Muscle of back (tissue), 11 donors: Measurements from ENCODE around the gene ILKAP. TPM values are rescaled to one million over a fixed set of nuclear protein-coding genes. Genes with fewer than 3 reads are reported as not detected.

ENCODE experiments used
- DNase-seq, 3 donors: peaks; one replicate each; pipeline versions ENCODE4 v3.0.0 to v3.0.0-alpha.2; 2013
- polyA plus RNA-seq, 10 donors: library from polyadenylated mRNA; unstranded; fragments of 120-200 nt; gene quantifications; one replicate each; pipeline ENCODE4 v1.2.1, GENCODE V29; 2013; ENCODE audit not compliant: insufficient read length in 10 of 10

The ILKAP gene
- polyA plus RNA-seq, 10 donors: 27.6 to 45.1 (median 31.7) TPM

DNA sequence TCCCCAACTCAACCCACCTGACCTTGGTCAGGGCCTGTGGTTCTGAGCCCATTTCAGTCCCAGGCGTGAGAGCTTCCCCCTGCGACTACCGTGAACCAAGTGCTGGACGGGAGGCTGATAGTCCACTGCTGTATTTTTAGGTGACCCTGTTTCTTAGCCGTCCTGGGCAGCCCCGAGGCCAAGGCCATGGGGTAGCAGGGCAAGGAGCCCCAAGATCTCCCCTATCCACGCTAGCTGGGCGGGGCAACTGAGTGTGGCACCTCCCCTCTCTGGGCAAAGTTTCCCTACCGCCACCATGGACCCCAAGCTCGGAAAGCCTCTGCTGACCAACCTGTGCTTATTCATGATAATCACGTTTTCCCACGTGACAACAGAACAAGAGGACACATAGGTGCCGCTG is 65.6 kb downstream of the ILKAP start:
- DNase-seq: no peak

DNA sequence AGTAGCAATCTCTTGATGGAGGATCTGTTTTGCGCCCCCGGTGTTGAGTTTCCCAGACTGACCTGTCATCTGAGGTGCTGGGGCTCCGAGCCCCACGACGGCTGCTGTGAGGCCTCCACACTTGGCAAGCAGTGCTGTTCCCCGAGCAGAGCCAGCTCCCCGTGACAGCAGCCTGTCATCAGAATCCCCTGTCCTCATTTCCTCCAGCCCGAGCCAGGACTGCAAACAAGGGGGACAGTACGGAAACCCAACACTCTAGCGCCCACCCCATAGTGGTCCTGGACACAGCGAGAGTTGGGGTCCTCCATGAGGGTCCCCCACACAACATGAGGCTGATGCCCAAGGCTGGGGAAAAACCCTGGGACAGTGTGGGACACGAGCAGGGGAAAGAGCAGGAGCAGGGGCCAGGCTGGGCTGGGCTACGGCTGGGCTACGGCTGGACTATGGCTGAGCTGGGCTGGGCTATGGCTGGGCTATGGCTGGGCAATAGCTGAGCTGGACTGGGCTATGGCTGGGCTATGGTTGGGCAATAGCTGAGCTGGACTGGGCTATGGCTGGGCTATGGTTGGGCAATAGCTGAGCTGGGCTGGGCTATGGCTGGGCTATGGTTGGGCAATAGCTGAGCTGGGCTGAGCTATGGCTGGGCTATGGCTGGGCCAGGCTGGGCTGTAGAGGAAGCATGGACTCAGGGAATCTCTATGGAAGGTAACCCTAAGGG is 66.5 kb downstream of the ILKAP start:
- DNase-seq: no peak

DNA sequence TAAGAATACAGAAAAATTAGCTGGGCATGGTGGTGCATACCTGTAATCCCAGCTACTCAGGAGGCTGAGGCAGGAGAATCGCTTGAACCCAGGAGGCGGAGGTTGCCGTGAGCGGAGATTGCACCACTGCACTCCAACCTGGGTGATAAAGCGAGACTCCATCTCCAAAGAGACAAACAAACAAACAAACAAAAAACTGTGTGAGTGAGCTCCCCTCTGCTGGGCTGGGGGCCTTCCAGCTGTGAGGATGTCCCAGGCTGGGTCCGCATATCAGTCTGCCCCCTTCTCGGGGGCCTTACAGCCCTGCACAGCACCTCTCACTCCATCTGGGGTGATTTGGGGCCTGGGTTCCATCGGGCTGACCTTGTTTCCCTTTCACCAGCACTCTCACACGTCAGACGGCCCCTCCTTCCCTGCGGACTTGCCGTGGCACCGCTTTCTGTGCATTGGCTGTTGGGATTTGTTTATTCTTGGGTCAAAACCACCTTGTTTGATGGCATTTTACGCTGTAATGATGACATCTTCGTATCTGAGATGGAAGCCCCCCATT is 67.8 kb downstream of the ILKAP start:
- DNase-seq: no peak

DNA sequence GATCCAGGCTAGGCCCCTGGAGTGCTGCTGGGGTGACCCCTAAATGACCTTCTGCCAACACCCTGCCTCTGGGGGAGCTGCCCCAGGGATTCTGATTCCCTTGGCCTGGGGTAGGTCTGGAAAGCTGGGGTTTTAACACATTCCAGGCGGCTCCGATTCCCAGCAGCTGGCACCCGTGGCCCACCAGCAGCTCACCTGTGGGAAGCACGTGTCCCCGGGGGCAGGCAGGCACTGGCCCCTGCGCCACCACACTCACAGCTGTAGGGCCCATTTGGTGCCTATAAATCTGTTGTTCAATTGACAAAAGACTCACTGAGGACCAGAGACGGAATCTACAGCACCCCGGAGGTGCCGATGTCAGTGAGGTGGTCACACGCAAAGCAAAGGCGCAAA is 69.1 kb downstream of the ILKAP start:
- no peak for DNase-seq

DNA sequence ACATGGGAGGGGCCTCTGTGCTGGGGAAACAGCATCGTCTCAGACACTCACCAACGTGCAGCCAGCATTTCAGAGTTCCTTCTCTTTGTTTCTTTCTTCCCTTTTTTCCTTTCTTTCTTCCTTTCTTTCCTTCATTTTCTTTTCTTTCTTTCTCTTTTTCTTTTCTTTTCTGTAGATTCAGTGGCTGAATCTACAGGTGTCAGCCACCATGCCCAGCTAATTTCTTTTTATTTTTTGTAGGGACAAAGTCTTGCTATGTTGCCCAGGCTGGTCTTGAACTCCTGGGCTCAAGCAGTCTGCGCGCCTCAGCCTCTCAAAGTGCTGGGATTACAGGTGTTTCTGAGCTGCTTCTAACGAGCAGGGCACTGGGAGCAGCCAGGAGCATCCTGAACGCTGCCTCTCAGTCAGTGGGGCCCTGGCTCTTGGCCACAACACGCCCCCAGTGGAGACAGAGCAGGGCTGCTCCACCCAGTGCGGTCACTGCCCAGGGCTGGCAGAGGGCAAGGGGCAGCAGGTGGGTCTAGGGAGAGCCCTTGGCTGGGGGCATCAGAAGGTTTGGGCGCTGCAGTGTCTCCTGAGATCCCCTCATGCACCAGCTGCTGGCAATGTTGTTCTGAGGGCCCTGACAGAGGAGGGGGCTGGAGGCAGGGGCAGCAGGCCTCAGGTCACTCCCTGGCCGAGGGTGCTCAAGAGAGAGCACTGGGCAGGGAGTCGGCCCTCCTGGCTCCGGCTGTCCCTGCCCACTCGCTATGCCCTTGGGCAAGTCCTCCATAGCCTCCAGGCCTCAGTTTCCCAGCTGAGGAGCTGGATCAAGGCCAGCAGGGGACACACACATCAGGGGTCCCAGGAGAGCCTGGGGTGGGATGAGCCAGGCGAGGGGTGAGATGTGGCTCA is 69.7 kb downstream of the ILKAP start:
- no peak for DNase-seq

DNA sequence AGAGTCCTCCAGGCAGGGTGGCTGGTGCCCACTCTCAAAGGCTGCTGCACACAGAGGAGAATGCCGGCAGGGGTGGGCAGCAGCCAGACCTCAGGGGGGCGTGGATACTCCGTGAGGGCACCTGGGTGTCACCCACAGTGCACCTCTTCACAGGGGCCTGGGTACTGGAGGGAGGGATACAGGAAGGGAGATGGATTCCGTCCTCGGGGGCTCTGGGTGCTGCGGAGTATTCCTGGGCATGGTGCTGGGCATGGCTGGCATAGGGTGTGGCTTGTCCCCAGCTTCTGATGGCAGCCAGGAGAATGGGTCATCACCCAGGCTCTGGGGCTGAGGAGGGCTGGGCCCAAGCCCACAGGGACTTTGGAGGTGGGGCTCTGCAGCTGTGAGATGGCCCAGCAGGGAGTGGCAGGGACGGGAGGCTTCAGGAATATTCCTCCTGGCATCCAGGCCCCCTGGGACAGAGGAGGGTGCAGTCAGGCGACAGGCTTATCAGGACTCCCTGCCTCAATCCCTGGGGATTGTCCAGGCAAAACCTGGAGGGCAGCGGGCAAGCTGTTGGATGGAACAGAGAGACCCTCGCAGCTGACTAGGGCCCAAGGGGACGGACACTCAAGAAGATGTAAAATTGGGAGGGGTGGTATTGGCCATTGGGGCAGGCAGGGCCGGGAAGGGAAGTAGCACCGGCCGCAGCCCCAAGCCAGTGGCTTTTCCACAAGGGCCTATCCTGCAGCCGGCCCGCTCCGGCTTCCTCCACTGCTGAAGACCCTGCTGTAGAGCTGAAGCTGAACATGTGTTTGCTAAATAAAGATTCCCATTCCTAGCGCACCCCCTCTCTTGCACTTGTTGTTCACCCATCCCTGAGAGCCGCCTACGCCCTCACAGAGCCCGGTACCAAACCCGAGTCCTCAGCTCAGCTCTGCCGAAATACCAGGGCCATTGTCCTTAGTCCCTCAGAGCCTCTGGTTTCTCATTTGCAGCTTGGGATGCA is 70.7 kb downstream of the ILKAP start:
- DNase-seq: no peak

DNA sequence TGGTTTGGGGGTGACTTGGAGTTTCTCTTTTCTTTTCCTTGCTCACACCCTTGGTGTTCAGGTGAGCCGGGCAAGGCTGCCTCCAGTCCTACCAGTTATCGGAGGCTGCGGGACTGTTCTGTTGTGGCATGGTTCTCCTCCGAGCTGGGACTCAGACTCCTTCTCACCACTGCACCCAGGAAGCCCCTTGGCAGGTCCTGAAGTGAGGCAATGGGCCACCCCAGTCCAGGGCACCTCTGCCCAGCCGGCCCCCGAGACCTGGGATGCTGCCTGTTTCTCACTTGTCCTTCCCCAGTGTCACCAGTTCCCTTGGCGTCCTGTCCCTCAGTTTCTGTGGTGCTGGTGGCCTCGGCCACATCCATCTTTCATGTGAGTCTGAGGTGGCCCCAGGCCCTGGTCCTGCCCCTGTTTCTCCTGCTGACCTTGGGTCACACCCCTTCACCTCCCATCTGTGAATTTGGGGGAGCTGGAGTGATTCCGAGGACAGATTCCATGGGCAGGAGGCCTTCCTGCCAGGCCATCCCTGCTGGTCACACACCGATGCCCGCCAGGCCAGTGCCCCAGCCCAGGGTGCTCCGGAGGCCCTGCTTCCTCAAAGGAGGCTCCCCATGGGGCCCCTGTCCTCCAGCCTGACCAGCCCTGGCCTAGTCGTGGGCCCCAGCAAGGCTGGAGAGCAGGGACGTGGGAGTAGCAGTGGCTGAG is 71.6 kb downstream of the ILKAP start:
- DNase-seq: no peak

DNA sequence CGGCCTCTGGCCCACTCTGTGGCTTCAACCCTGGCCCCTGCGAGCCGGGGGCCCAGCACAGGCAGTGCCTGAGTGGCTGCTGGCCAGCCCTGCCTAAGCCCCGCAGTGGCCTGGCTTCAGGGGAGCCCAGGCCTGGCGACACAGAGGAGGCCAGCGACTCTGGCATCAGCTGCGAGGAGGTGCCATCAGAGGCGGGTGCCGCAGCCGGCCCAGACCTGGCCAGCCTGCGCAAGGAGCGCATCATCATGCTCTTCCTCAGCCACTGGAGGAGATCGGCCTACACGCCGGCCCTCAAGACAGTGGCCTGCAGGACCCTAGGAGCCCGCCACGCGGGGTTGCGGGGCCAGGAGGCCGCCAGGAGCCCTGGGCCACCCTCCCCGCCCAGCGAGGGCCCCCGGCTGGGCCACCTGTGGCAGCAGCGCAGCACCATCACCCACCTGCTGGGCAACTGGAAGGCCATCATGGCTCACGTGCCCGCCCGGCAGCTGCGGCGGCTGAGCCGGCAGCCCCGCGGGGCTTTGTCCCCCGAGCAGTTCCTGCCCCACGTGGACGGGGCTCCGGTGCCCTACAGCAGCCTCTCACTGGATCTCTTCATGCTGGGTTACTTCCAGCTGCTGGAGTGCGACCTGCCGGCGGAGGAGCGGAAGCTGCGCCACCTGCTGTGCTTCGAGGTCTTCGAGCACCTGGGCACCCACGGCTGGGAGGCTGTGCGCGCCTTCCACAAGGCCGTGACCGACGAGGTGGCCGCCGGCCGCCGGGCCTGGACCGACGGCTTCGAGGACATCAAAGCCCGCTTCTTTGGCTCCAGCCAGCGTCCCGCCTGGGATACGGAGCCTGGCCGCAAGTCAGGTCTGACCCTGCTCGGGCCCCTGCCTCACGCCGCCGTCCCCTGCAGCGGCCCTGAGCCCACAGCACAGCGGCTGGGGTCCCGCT is 72.5 kb downstream of the ILKAP start:
- no peak for DNase-seq

DNA sequence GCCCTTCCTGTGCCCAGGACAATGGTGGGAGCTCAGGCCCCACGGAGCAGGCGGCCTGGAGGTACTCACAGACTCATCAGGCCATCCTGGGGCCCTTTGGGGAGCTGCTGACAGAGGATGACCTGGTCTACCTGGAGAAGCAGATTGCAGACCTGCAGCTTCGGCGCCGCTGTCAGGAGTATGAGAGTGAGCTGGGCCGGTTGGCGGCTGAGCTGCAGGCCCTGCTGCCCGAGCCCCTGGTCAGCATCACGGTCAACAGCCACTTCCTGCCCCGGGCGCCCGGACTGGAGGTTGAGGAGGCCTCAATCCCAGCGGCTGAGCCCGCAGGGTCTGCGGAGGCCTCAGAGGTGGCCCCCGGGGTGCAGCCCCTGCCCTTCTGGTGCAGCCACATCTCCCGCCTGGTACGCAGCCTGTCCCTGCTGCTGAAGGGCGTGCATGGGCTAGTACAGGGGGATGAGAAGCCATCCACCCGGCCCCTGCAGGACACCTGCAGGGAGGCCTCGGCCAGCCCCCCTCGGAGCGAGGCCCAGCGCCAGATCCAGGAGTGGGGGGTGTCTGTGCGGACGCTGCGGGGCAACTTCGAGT is 73.3 kb downstream of the ILKAP start:
- DNase-seq: no peak

DNA sequence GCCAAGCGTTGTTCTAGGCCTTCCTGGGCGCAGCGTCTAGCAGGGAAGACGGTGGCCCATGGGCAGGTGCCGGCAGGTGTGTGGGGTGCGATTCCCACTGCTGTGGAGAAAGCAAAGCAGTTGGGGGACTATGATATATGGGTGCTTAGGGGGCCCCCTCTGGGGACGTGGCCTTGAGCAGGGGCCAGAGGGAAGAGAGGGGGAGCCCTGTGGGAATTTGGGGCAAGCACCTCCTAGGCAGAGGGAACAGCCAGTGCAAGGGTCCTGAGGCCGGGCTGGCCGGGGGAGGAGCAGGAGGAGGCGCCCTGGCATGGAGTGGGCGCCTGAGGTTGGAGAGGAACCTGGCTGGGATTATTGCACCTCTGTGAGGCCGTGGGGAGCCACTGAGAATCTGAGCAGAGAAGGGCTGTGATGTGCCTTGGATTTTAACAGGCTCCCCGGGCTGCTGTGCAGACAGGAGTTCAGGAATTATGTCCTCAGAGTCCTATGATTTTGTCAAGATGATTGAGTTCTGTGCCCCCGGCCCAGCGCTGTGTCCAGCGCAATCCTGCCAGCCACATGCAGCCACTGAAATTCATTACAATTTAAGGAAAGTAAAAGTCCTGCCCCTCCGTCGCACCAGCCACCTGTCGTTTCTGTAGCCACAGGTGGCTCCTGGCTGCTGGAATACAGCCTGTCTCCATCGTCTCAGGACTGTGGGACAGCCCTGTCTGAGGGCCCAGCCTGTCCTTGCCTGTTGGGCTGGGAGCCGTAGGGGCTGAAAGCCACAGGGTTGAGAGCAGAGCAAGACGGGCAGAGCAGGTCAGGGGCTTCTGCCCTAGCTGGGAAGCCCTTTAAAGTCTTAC is 74.1 kb downstream of the ILKAP start:
- DNase-seq: no peak

DNA sequence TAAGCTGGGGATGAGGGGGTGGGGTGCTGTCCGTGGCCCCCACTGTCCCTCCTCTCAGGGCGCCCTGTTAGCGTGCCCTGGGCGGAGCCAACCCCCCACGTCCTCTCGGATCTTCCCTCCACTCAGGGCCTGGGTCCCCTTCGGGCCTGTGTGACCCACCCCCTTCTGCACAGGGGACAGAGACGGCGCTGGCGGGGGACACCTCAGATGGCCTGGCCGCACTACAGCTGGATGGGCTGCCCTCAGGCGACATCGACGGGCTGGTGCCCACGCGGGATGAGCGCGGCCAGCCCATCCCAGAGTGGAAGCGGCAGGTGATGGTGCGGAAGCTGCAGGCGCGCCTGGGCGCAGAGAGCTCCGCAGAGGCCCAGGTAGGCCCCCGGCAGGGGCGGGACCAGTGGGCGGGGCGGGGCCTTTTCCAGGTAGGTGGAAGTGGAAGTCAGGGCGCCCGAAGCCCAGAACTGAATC is 74.9 kb downstream of the ILKAP start:
- no peak for DNase-seq

DNA sequence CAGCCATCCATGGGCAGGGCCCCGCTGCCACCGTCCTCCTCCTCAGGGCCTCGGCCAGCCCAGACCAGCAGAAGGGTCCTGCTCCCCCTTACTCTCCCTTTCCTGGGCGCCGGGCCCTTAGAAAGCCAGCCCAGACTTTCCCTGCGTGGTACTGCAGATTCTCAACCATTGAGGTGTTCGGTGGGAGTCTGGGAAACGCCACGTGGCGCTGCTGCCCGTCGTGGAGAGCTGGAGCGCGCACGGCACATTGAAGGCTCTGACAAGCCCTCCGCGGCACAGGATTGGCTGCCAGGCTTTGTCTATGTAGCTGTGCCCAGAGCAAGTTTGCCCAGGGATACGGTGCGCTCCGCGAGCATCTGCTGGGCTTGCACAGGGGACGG is 75.4 kb downstream of the ILKAP start:
- no peak for DNase-seq

DNA sequence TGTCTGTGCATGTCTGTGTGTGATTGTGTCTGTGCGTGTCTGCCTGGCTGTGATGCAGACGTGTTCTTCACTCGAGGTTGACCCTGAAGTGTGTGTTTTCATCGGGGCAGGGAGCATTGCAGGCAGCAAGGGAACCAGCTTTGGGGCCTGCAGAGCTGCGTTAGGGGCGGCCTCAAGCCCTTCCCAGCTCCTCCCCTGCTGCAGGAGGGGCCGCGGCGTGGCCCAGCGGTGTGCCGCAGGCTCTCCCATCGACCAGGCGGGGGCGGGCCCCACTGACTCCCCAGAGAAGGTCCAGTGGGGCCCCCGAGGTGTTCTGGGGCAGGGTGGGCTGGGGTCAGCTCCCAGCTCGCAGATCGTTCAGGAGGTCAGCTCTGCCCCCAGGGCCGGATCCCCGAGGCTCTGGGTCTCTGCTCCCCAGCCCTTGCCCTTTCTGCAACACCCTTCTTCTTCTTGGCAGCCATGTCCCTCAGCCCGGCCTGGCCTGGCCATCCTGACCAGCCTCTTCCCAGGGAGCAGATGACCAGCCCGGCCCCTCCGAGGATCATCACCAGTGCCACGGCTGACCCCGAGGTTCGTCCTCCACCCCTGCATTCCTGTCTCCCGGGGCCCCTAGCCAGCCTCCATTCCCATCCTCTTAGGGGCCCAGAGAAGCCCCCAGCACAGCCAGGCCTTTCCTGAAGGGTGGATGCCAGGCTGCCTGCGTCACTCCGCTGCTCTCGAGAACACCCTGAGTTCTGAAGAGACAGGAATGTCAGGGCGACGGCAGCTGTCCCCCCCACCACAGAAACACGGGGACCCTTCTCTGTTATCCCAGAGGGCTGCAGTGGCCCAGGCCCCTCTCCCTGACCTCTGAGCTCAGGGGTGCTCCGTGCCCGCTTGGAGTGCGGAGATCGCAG is 76.1 kb downstream of the ILKAP start:
- peak in 2 of 3 donors; percentile 49 to 86 for DNase-seq

DNA sequence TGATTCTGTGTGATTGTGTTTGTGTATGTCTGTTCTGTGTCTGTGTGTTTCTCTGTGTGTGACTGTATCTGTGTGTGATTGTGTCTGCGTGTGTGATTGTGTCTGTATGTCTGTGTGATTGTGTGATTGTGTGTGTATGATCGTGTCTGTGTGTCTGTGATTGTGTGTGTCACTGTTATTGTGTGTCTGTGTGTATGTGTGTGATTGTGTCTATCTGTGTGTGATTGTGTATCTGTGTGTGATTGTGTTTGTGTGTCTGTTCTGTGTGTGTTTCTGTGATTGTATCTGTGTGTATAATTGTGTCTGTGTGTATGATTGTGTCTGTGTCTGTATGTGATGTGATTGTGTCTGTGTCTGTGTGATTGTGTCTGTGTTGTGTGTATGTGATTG is 76.7 kb downstream of the ILKAP start:
- no peak for DNase-seq

DNA sequence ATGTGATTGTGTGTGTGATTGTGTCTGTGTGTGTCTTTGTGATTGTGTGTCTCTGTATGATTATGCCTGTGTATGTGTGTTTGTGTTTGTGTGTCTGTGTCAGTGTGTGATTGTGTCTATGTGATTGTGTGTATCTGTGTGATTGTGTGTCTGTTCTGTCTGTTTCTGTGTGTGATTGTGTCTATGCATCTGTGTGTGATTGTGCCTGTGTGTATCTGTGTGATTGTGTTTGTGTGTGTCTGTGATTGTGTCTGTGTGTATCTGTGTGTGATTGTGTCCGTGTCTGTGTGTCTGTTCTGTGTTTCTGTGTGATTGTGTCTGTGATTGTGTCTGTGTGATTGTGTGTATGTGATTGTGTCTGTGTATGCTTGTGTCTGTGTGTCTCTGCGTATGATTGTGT is 77.2 kb downstream of the ILKAP start:
- DNase-seq: no peak

DNA sequence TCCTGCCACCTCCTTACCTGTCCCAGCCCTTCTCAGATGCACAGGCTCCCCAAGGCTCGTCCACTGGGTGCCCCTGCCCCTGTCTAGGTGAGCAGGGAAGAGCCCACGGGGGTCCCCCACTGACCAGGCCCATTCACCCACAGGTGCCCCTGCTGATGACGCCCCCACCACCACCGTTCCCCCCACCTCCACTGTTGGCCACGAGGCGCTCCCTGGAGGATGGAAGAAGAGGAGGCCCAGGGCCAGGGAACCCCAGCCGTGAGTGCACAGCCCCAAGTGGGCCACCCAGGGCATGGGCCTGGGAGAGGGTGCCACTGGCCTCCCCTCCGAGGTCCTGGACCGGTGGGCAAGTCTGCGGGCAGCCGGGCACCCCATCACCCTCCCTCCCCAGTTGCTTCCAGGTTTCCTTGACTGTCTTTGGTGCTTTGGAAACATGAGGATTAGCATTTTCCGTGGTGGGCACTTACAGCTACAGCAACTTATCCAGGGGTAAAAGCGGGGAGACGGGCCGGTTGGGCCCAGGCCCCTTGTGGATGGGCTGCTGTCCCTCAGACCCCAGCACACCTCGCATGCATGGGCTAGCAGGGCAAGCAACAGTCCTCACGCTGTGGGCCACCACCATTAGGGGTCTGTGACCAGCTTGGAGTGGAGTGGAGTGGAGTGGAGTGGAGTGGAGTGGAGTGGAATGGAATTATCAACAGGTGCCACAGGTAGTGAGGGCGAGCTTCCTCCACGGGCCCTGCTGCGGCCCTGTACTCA is 78.2 kb downstream of the ILKAP start:
- DNase-seq: no peak
